Measurements from ENCODE around the gene DMD. TPM values are rescaled to one million over a fixed set of nuclear protein-coding genes. Genes with fewer than 3 reads are reported as not detected.

DMD gene
- total and polyA plus RNA-seq, 2 of the 13 experiments (the other 11 are each of a cell fraction or from before 2014, with no cell fraction given), result 17.6 to 25.9 TPM

DNA sequence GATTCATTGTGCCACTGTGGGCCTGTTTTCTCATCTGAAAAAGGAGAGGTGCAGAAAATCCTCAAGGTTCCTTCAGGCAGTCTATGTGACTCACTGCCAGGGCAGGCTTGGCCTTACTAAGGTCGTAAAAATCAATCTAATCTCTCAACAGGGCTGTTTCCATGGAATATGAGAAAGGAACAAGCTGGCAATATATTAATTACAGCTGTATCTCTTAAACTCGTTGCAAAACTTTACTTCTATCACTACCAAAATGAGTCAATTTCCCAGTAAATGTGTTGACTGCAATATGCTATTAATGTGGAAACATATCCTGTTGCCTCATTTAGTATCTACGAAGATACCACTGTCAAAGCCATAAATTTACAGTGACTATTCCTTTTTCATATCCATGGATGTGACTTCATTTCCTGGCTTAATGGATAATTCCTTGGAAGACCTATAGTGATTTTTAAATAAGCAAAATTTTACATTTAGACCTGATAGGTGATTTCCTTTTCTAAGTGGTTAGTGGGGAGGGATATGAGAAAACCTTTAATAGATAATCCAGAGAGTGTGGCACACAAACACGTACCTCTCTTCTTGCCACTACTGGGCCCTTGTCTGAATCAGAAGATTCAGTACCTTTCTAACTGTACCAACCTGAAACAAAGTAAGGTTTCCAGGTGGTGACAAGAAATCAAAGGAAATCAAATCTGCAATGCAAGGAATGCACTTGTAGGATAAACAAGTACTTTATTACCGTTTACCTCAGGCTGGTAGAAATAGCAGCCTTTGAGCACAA lies 2012.1 kb downstream of the DMD start:
- H3K9ac ChIP-seq (ENCODE audit: insufficient read depth, low read depth, low read length), result no peak overlapping the region
- H3K9me3 ChIP-seq (ENCODE audit: low read length), result no peaks in the 10 kb centered on the region
- ChIA-PET CTCF (ENCODE audit: low intra/inter-chr PET ratio, low total read pairs) (no interaction called here), POLR2A (no interaction called here)
- intact Hi-C loops (cut with micrococcal nuclease; ENCODE audit: unreplicated experiment) (loop anchor here (5.0 kb wide), 1 partner anchor 458 kb away; no protein-coding TSS in a partner anchor), in situ Hi-C loops (cut with HindIII; ENCODE audit: extremely low pct_ligation_motif_present, low pct_unique_long_range_greater_than_20kb) (no loop called here)
- no peak overlapping the region for H3K4me2 ChIP-seq (ENCODE audit: low read depth, low read length)
- no TSS peak for BruUV-seq (replicated peaks)
- ATAC-seq, result no peak
- no peak overlapping the region for H2AFZ ChIP-seq (ENCODE audit: low read length)
- peaks cover 17% of the 10 kb centered on the region for H3K4me1 ChIP-seq (ENCODE audit: insufficient read depth, low read length)
- H3K27me3 ChIP-seq (ENCODE audit: control insufficient read depth in 1 of 2, insufficient read depth in 2 of 2, low read length in 2 of 2), result no peaks in the 10 kb centered on the region
- FAIRE-seq, result peak; percentile 66
- no peaks in the 10 kb centered on the region for H3K79me2 ChIP-seq (ENCODE audit: insufficient read depth, low read length)
- H4K20me1 ChIP-seq (ENCODE audit: insufficient read depth, low read length), result no peaks in the 10 kb centered on the region
- H3K27ac ChIP-seq (ENCODE audit: extremely low read length, insufficient read depth, low read length), result peak overlapping the region; percentile 57
- no peak for TF ChIP-seq PHF5A (CRISPR knock-in tag; IDR thresholded peaks at IDR 0.05; ENCODE audit: low read depth, unreplicated experiment)
- TF ChIP-seq THAP11 (CRISPR knock-in tag; IDR thresholded peaks at IDR 0.05), result no peak
- no peak for TF ChIP-seq WIZ (CRISPR knock-in tag; IDR thresholded peaks at IDR 0.05)
- TF ChIP-seq SOX5 (CRISPR knock-in tag; IDR thresholded peaks at IDR 0.05; ENCODE audit: borderline replicate concordance), result no peak
- TF ChIP-seq ATM (IDR thresholded peaks at IDR 0.05; ENCODE audit: borderline replicate concordance), result no peak
- no peak for TF ChIP-seq ZSCAN12 (CRISPR knock-in tag; IDR thresholded peaks at IDR 0.05)
- no peak for TF ChIP-seq YY1 (IDR thresholded peaks at IDR 0.05; ENCODE audit: insufficient read depth, insufficient replicate concordance, low read depth, low read length)
- TF ChIP-seq, protein P1, sequence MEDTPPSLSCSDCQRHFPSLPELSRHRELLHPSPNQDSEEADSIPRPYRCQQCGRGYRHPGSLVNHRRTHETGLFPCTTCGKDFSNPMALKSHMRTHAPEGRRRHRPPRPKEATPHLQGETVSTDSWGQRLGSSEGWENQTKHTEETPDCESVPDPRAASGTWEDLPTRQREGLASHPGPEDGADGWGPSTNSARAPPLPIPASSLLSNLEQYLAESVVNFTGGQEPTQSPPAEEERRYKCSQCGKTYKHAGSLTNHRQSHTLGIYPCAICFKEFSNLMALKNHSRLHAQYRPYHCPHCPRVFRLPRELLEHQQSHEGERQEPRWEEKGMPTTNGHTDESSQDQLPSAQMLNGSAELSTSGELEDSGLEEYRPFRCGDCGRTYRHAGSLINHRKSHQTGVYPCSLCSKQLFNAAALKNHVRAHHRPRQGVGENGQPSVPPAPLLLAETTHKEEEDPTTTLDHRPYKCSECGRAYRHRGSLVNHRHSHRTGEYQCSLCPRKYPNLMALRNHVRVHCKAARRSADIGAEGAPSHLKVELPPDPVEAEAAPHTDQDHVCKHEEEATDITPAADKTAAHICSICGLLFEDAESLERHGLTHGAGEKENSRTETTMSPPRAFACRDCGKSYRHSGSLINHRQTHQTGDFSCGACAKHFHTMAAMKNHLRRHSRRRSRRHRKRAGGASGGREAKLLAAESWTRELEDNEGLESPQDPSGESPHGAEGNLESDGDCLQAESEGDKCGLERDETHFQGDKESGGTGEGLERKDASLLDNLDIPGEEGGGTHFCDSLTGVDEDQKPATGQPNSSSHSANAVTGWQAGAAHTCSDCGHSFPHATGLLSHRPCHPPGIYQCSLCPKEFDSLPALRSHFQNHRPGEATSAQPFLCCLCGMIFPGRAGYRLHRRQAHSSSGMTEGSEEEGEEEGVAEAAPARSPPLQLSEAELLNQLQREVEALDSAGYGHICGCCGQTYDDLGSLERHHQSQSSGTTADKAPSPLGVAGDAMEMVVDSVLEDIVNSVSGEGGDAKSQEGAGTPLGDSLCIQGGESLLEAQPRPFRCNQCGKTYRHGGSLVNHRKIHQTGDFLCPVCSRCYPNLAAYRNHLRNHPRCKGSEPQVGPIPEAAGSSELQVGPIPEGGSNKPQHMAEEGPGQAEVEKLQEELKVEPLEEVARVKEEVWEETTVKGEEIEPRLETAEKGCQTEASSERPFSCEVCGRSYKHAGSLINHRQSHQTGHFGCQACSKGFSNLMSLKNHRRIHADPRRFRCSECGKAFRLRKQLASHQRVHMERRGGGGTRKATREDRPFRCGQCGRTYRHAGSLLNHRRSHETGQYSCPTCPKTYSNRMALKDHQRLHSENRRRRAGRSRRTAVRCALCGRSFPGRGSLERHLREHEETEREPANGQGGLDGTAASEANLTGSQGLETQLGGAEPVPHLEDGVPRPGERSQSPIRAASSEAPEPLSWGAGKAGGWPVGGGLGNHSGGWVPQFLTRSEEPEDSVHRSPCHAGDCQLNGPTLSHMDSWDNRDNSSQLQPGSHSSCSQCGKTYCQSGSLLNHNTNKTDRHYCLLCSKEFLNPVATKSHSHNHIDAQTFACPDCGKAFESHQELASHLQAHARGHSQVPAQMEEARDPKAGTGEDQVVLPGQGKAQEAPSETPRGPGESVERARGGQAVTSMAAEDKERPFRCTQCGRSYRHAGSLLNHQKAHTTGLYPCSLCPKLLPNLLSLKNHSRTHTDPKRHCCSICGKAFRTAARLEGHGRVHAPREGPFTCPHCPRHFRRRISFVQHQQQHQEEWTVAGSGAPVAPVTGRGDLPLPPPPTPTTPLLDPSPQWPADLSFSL (CRISPR knock-in tag; IDR thresholded peaks at IDR 0.05), result no peak
- peaks cover 2 to 4% of the 10 kb centered on the region in 2 experiments; a peak in 3 of 5 replicates for H3K36me3 ChIP-seq (replicated peaks in 1 of 2; ENCODE audit: control insufficient read depth in 1 of 2, insufficient read depth in 2 of 2, low read length in 2 of 2)
- no peak overlapping the region for H3K4me3 ChIP-seq (replicated peaks in 1 of 3; ENCODE audit: insufficient read depth in 1 of 3, low read depth in 2 of 3, low read length in 3 of 3)
- 77% methylated on average over 5 of the region's 5 CpGs for WGBS (ENCODE audit: low lambda C conversion rate)
- DNase-seq (ENCODE audit: low spot score), result no peak

Measured in HepG2 (cell line).